Embryonic facial prominence (tissue), 1 donor: Measurements from ENCODE around the gene CCDC57.
"Not testable (repeated sequence)": the region's sequence is repeated elsewhere in the genome, so short reads cannot be mapped to it uniquely, and the experiment has no call there.

Experiments
- DNase-seq: peaks from one replicate; pipeline ENCODE4 v3.0.0-alpha.2; 2016; ENCODE audit errors: extremely low spot score

CCDC57 gene

GRCh38 chr17:82177761-82178498, 34.7 kb downstream of the CCDC57 start:
- no peak for DNase-seq

GRCh38 chr17:82177276-82177675, 35.4 kb downstream of the CCDC57 start:
- no peak for DNase-seq

DNA sequence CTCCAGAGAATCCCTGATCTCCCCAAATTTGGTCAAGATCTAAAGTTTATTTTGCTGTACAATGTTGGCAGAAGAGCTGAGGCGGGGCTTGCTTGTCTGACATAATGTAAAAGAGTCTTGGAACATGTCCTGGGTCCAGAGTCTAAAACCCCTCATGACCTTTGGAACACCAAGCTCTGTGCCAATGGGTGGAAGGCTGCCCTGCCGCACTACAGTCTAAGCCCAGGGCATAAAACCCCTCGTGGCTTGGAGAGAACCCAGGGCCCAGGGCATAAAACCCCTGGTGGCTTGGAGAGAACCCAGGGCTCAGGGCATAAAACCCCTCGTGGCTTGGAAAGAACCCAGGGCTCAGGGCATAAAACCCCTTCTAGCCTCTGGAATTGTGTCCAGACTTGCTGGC, 36.7 kb downstream of the CCDC57 start:
- no peak for DNase-seq

GRCh38 chr17:82175201-82175600, 37.4 kb downstream of the CCDC57 start:
- no peak for DNase-seq

GRCh38 chr17:82174042-82174857, 38.4 kb downstream of the CCDC57 start:
- not testable (repeated sequence) for DNase-seq

- DNase-seq, result no peak
Observed at GRCh38 chr17:82173351-82174041, 39.1 kb downstream of the CCDC57 start.

GRCh38 chr17:82172486-82173160, 40.0 kb downstream of the CCDC57 start:
- no peak for DNase-seq

- DNase-seq, result no peak
Observed at GRCh38 chr17:82171750-82172375, 40.8 kb downstream of the CCDC57 start.

GRCh38 chr17:82170412-82170961, 42.2 kb downstream of the CCDC57 start:
- no peak for DNase-seq

DNA sequence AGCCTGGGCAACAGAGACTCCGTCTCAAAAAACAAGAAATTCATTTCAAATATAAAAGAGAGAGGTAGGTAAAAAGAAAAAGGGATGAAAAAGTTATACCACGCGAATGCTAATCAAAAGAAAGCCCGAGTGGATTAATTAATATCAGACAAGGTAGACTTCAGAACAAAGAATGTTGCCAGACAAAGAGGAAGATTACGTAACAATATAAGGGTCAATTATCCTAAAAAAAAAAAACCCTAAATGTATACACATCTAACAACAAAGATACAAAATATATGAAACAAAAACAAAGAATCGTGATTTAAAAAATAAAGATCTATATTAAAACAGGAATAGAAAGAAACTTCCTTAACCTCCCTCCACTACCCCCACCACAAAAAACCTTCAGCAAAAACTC, 44.1 kb downstream of the CCDC57 start:
- no peak for DNase-seq

- DNase-seq, result no peak
Observed at GRCh38 chr17:82167028-82167427, 45.6 kb downstream of the CCDC57 start.

- DNase-seq, result no peak
Observed at GRCh38 chr17:82164853-82165252, 47.8 kb downstream of the CCDC57 start.

GRCh38 chr17:82161216-82161615, 51.4 kb downstream of the CCDC57 start:
- DNase-seq, result no peak

GRCh38 chr17:82160075-82160474, 52.6 kb downstream of the CCDC57 start:
- no peak for DNase-seq

GRCh38 chr17:82158825-82159224, 53.8 kb downstream of the CCDC57 start:
- no peak for DNase-seq

GRCh38 chr17:82157046-82158035, 55.3 kb downstream of the CCDC57 start:
- DNase-seq, result no peak

DNA sequence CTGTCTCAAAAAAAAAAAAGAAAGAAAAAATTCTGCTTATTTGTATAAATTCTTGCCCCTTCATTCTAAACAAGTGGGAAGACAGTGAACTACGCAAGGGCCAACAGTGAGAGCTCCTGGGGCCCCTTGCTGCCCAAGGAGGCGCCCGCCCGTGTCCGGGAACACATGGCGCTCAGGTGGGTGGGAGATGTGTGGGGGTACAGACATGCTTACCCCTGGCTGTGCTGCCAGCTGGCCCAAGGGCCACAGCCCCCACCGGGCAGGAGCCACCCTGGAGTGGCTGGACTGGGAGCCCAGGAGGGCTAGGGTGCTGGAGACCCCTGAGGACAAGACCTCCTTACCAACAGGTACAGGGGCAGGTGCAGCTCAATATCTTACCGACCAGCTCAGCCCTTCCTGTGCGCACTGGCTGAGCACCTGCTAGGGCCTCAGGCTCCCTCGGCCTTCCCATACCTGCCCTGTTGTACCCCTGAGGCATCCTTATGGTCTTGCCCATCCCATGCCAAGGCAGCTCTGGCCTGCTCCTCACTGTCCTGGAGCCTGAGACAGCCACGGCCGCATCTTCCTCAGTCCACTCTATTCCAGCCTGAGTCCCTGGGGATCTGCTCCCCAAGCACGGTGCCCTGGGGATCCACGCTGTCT, 56.2 kb downstream of the CCDC57 start:
- DNase-seq, result no peak

DNA sequence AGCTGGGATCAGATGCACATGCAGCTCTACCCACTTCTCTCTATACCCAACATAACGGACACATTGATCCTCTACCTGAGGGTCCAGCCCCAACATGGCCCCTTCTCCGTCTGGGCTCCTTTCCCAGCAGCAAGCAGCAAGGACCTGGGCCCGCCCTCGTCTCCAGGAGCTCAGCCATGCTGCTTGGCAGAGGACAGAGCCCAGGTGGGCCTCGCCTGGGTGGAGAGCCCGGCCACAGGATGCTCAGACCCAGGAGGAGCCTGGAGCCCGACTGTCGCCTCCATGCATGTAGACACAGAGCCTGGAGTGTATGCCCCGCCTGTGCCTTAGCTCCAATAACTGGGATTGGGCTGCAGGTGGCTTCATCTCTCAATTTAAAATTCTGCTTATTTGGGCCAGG, 57.0 kb downstream of the CCDC57 start:
- no peak for DNase-seq

GRCh38 chr17:82154881-82155331, 57.7 kb downstream of the CCDC57 start:
- DNase-seq, result no peak
